G401 (cell line): Measurements from ENCODE around the gene OR2F2. TPM values are rescaled to one million over a fixed set of nuclear protein-coding genes. Genes with fewer than 3 reads are reported as not detected.

Experiments used
- DNase-seq: peaks from one replicate; pipeline ENCODE4 v3.0.0-alpha.2; 2015; ENCODE audit warnings: low spot score
- in situ Hi-C: cut with HindIII; loops from 2 replicates; pipeline ENCODE4 v1.10.0; 2016; ENCODE audit warnings: low sequenced_read_pairs, mixed read lengths
- total RNA-seq: library from RNA; depleted of rRNA; stranded (reverse); fragments of >200 nt; shearing (Covaris generic); gene quantifications from 2 replicates; pipeline ENCODE4 v1.2.3, GENCODE V29; 2014

The OR2F2 gene
- total RNA-seq, 1 experiment from 2014 or later = not detected

DNA sequence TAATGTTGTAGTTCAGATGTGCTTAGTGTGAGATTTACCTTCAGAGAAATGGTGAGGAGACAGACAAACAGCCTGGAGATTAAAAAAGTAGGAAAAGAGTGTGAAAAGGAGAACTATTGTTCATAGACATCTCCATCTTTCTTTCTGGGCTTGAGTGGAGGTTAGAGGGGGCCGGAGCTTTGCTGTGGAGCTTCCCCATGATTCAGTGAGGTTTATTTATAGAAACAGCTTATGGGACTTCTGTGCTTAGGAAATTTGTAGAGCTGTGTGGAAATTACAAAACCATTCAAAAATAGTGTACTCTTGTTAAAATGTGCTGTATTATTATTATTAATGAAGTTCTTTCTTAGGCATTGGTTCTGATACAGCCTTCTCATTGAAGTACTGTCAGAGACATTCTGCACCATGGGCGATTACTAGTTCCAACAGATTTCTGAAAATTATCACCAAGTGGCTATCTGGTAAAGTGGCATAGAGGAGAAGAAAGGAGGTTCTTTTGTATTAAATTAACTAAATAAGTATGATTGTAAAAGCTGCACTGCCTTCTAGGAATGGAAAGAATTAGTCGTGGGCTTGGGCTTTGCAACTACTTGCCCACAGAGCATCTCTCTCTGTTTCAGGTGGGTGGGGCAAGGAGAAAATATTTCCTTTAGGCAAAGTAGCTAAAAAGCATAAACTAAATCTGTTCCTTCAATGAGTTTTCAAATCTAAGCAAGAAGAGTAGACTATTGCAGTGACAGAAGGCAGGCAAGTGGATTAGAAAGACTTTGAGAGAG, 24.4 kb upstream of the OR2F2 start:
- in situ Hi-C loops = no loop called here
- DNase-seq = no peak

DNA sequence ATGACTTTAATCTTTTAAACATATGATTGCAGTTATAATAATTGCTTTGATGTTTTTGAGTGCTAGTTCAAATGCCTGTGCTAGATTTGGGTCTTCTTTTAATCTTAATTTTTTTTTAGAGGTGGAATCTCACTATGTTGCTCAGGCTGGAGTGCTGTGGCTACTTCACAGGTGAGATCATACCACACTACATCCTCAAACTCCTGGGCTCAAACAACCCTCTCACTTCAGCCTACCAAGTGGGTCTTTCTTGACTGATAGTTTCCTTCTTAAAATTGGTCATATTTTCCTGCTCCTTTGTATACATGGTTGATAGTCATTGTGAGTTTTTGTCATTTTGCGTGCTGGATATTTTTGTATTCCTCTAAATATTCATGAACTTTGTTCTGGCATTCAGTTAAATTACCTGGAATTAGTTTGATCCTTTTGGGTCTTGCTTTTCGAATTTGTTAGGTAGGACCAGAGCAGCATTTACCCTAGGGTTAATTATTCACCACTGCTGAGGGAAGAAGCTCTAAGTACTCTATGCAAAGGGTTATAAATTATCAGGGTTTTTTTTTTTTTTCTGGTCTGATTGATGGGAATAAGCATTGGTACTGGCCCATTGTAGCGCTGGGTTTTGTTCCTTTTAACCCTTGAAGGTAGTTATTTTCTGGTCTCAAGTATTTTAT, 21.0 kb upstream of the OR2F2 start:
- in situ Hi-C loops = no loop called here
- no peak for DNase-seq

DNA sequence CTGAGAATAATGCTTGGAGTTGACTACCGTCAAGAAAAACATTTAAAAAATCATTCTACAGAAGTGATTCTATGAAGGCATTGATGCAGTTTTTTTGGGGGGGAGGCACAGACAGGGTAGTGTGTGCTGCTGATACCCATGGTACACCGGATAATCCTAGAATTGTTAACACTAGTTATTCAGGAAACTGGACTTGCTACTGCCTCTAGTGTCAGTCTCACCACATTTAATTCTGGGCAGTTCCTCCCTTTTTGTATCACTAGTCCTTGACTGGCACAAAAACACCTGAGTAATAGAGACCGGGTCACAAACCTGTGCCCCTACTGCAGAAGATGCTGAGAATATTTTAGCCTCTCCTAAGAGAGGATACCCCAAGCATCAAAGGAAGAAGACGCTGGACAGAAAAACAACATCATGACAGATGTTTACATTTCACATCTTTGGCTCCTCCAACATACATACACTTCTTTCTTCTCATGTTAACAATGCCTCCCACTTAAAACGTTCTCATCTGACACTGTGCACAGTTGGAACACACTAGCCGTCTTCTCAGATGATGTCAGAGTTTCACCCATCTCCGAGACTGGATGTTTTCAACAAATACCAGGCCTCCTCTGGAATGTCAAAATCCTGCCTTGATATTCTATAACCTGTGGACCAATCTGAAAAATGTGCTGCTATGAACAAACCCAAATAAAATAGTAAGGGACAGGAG, 19.9 kb upstream of the OR2F2 start:
- DNase-seq = no peak
- in situ Hi-C loops = no loop called here

DNA sequence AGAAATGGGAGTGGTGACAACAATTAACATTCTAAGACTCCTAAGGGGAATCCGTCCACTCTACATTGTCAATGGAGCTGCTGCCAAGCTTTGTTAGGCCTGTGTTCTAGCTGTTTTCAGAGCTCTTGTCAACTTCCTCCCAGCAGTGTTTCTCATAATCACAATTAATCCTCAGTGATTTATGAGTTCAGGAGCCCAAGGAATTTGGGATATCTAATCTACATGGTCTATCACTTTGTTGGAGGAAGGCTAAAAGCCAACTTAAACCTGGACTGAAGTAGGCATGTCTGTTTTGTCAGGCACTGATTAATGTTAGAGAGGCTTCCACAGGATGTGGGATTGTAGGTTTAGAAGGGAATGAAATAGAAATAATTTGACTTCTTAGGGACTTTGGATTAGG, 10.2 kb upstream of the OR2F2 start:
- no peak for DNase-seq
- in situ Hi-C loops = no loop called here

DNA sequence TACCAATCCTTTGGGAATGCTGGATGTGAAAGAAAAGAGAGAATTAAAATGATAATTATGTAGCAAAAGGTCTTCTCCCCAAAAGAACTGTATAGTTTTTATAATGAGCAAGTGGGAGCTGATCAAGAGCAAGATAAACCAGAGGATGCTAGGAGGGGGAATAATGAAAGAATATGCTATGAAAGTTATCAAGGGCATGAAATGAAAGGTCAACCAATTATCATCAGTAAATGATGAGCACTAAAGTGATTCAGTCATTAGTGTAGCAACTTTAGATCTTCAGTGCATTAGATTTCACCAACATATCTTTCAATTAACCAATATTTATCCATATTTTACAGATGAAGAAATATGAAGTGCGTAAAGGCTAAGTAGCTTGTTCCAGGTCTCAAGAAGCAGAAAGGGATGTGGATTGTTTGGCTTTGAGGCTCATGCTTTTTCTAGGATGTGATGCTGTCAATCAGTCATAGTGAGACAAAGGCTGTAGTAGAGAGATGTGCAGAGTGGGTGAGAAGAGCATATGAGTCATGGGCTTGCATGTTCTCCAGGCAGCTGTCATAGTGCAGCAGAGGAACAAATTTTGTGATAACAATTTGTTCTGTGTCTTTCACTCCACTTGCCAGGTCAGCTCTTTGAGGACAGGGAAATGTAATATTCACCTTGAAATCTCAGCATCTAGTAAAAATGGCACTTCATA, 5.7 kb upstream of the OR2F2 start:
- DNase-seq = peak; percentile 1
- in situ Hi-C loops = no loop called here

DNA sequence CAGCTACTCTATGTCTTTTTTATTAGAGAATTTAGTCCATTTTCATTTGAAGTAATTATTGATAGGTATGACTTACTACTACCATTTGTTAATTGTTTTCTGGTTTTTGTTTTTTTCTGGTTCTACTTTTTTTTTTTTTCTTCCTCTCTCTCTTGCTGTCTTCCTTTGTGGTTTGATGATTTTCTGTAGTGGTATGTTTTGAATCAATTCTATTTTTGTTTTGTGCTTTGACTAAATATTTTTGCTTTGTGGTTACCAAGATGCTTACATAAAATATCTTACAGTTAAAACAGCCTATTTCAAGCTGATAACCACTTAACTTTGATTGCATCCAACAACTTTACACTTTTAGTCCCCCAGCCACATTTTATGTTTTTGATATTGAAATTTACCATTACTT, 3.3 kb upstream of the OR2F2 start:
- no peak for DNase-seq
- in situ Hi-C loops = no loop called here

DNA sequence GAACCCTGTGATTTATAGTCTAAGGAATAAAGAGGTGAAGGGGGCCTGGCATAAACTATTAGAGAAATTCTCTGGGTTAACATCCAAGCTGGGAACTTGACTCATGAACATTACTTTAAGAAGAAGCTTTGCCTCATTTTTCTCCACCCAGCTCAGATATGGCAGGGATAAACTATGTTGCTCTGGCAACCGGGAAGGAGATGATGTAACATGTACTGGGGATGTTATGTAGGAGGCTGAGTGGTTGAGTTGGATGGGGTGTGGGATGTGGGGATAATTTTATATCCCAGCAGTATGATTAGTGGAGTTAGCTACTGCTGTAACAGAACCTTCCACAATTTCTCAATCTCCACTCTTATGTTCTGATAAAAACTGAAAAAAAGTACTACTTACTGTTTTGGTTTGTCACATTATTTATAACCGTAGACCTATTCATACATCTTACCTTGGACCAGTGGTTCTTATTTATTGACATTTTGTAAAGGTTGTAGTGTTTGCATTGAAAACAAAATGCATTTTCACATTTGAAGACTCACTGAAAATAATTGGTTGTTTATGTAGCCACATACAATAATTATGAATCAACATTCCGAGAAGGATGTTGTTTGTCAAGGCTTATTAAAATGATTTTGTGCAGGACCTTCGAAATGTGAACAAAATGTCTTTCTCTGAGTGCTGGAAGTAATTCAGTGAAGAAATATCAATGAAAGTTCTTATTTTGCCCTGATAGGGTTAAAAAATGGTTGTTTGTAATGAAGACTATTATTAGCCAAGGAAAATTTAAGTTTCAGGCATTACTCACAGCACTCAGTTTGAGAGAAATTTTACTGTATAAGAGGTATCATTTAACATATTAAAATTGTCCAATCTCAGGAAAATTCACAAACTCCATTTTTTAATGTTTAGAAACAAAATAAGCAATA, 1.3 kb downstream of the OR2F2 start:
- in situ Hi-C loops = no loop called here
- no peak for DNase-seq

DNA sequence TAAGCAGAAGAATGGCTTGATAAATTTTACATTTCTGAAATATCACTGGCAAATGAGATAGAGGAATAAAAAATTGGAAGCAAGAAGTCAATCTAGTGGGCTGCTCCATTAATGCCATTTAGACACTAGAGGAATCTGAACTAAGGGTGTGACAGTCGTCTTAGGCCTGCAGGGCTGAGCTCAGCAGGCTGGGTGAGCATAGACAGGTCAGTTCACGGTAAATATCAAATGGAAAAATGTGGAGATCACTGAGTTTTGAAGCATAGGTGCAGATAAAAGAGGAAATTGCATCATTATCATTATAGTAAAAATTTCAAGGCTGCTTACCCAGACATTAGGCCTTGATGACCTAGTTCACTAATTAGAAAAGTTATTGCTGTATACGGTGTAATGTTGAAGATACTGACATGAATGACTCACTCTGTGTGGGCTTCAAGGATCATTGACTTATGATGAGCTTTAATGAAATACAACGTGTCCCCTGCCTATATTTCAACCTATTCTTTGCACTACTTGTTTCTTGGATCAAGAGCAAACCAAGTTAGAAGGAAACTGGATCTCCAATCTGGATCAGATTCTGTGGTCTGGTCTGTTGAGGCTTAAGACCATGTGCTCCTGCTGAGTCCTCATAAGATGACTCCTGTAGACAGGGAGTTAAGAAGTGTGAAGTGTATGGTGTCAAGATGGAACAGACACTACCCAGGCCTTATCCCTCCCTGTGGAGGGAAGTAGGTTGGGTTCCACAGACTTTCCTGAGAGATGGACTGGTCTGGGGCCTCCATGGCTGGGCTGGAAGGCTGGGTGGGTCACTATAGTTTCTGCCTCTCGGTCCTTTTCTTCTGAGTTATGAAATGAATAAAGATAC, 3.6 kb downstream of the OR2F2 start:
- in situ Hi-C loops = no loop called here
- no peak for DNase-seq

DNA sequence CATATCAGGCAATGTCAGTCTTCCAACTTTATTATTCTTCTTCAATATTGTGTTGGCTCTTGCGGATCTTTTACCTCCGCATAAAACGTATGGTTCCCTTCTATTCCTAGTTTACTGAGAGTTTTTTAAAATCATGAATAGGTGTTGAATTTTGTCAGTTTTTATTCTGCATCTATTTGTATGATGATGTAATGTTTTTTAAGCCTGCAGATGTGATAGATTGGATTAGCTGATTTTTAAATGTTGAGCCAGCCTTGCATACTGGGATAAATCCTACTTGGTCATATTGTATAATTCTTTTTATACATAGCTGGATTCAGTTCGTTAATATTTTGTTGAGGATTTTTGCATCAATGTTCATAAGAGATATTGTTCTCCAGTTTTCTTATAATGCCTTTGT, 10.4 kb downstream of the OR2F2 start:
- in situ Hi-C loops = no loop called here
- no peak for DNase-seq

DNA sequence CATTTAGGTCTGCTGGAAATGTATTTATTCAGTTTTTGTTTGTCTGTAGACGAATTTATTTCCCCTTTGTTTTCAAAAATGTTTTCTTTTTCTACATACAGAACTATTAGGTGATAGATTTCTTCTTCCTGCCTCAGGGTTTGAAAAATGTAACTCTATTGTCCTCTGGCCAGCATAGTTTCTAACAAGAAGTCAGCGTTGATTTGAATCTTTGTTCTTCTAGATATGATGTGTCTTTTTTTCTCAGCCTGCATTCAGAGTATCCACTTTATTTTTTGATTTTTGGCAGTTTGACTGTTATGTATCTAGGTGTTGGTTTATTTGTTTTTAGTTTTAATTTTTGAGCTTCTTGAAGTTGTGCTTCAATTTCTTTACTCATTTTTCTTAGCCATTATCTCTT, 12.1 kb downstream of the OR2F2 start:
- in situ Hi-C loops = no loop called here
- no peak for DNase-seq

DNA sequence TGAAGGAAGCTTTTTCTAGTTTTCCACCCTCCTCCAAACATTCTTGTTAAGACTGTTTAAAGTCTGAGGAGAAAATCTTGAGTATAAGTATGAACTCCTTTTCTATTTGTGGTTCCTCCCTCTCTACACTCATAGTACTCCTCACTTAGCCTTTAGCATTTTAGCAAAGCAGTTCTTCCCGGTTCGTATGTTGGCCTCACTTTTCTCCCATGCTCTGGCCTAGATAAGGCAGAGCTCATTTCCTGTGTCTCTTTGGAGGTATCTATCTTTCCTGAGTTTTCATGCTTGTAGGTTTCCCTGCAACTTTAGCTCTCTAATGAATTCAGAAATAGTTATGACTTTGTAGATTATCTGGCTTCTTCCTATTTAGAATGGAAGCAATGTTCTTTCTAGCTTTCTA, 13.7 kb downstream of the OR2F2 start:
- in situ Hi-C loops = no loop called here
- no peak for DNase-seq

DNA sequence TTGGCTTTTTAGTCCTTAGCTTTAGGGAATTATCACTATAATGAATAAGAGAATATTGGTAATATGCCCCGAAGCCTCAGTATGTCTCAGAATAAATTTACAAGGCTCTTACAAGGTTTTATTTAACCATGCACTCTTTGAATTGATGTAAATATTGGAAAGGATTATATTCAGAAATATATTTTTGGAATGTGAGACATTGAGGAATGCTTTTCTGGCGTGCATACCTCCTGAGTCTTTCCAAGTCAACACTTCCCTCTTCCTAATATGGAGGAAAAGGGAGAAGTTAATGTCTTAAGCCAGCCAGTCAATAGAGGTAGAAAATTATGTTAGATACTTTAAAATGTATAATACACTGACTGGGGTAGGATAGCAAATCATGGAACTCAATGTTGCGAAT, 18.4 kb downstream of the OR2F2 start:
- DNase-seq = no peak

DNA sequence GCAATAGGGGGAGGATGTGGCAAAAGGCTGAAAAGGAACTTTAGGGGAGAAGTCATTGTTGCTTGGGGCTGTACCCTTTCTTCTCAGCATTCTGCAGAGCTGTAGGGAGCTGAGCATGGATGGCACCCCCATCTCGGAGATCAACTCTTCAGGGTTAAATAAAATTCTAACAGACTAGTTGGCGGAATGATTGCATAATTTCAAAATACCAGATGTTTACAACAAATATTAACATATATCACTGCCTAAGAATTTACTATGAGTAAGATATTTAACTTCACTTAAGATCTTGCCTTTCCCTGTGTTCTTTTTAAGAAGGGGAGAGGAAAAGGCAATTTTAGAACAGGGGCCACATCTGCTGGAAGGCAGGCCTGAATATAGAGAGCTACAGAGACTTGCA, 19.1 kb downstream of the OR2F2 start:
- in situ Hi-C loops = no loop called here
- DNase-seq = no peak

More for the DNA sequence above, 18.4 kb downstream of the OR2F2 start:
- in situ Hi-C loops = no loop called here

DNA sequence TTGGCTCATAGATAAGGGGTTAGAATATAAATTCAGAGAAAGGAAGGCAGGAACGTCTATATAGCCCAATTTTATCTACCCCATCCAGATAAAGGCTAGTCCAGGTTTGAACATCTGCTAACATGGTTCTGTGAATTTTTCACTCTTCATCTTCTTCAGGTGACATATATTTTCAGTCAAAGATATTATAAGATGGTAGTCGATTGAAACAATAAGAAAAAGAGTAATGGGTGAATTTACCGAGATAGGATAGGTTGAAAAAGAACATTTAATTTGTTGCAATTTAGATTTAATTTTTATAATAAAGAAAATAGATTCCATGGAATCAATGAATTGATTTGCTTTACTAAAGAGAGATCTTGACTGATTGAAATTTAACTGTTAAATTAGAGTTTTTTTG, 19.5 kb downstream of the OR2F2 start, which contains the start of gene OR2F1:
Gene OR2F1 (plus strand): TSS at position 301 of the 400 bp plus-strand sequence. CDS start 5,127 bp downstream, outside the sequence.
- no peak for DNase-seq
- in situ Hi-C loops = no loop called here

DNA sequence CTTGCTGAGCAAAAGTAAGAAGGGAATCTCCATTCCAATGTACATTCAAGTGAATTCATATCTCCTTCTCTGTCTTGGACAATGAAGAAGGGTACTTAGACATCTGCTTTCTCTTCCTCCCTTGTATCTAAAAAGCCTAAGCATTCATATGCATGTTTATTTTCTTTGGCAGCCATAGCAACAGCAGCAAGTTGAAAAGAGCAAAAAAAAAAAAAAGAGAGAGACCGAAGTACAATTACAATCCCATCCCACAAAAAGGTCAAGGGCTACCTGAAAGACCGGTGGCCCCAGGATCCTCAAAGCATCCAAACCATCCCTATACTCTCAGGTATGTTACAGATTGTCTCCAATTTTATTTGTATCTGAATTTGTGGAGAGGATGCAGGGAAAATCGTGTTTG, 23.7 kb downstream of the OR2F2 start:
- in situ Hi-C loops = no loop called here
- no peak for DNase-seq

DNA sequence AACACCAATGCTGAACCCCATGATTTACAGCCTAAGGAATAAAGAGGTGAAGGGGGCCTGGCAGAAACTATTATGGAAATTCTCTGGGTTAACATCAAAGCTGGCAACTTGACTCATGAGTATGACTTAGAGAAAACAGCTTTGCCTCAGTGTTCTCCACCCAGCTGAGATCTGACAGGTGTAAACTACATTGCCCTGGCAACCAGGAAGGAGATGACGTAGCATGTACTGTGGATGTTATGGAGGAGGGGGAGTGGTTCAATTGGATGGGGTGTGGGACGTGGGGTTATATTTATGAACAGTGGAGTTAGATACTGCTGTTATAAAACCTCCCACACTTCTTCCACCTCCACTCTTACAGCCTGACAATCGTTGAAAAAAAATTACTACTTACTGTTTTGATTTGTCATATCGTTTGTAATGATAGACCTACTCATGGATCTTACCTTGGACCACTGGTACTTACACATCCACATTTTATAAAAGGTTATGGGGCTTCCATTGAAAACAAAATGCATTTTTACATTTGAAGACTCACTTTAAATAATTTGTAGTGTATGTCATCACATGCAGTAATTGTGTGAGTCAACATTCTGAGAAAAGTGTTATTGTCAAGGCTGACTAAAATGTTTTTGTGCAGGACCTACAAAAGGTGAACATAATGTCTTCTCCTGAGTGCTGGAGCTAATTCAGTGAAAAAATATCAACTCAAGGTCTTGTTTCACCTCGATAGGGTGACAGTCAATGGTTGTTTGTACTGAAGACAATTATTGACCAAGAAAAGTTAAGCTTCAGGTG, 26.0 kb downstream of the OR2F2 start:
- DNase-seq = no peak
- in situ Hi-C loops = no loop called here

DNA sequence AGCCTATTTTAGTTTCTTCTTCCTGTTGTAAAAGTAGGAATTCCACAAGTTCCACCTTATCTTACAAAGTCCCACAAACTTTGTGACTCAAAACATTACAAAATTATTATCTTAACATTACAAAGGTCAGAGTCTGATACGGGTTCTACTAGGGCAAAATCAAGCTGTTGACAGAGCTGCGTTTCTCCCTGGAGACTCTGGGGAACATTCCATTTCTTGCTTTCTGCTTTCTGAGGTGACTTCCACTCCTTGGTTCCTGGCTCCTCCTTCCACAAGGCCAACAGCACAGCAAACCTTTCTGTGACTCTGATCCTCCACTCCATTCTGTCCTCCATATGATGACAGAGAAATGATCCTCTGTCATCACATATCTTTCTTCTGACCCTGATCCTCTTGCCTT, 30.2 kb downstream of the OR2F2 start:
- in situ Hi-C loops = no loop called here
- no peak for DNase-seq
